Liver (tissue), 9 donors: ENCODE measurements around the gene PCBD1. TPM values are rescaled to one million over a fixed set of nuclear protein-coding genes. Genes with fewer than 3 reads are reported as not detected.

ENCODE experiments used
- DNase-seq: peaks from one replicate; pipeline ENCODE4 v3.0.0-alpha.2; 2017; ENCODE audit warnings: low spot score
- H3K27ac ChIP-seq, 2 donors: one replicate each; pipeline ENCODE4 v1.7.0; 2013; ENCODE audit warnings: inconsistent platforms in 2 of 2, low read length in 2 of 2, control low read depth in 1 of 2, low read depth in 1 of 2, mild to moderate bottlenecking in 1 of 2
- H3K27me3 ChIP-seq, 4 donors: one replicate each; pipeline versions ENCODE4 v1.6.1 to v1.7.0; 2013; ENCODE audit warnings: low read length in 3 of 4, inconsistent platforms in 1 of 4, mild to moderate bottlenecking in 1 of 4, moderate library complexity in 1 of 4; ENCODE audit not compliant: control insufficient read depth in 4 of 4, insufficient read depth in 4 of 4
- H3K36me3 ChIP-seq, 4 donors: one replicate each; pipeline versions ENCODE4 v1.6.1 to v1.7.0; 2013; ENCODE audit warnings: low read length in 3 of 4, mild to moderate bottlenecking in 3 of 4, low read depth in 1 of 4, moderate library complexity in 1 of 4; ENCODE audit not compliant: control insufficient read depth in 4 of 4, insufficient read depth in 3 of 4
- H3K4me1 ChIP-seq, 4 donors: one replicate each; pipeline versions ENCODE4 v1.6.1 to v1.7.0; 2013; ENCODE audit warnings: low read length in 3 of 4, mild to moderate bottlenecking in 3 of 4, moderate library complexity in 1 of 4; ENCODE audit not compliant: control insufficient read depth in 4 of 4, insufficient read depth in 4 of 4
- H3K4me3 ChIP-seq, 3 donors: one replicate each; pipeline versions ENCODE4 v1.6.1 to v1.7.0; 2013; ENCODE audit warnings: low read length in 3 of 3, control low read depth in 1 of 3, low read depth in 1 of 3, mild to moderate bottlenecking in 1 of 3
- H3K9ac ChIP-seq, 2 donors: one replicate each; pipeline ENCODE4 v1.7.0; 2013; ENCODE audit warnings: low read length in 2 of 2, mild to moderate bottlenecking in 2 of 2, moderate library complexity in 2 of 2, control low read depth in 1 of 2, low read depth in 1 of 2
- H3K9me3 ChIP-seq, 4 donors: one replicate each; pipeline versions ENCODE4 v1.6.1 to v1.7.0; 2013; ENCODE audit warnings: low read length in 3 of 4; ENCODE audit not compliant: control insufficient read depth in 4 of 4
- CTCF ChIP-seq: fragments of 150-350 bp; IDR thresholded peaks from 2 replicates; pipeline ENCODE4 v1.5.1; 2017; ENCODE audit warnings: improper control_type of control experiment, low read depth, low read length; ENCODE audit not compliant: missing input control
- FOXA2 ChIP-seq: IDR thresholded peaks from 2 replicates; pipeline ENCODE4 v1.6.1; 2016; ENCODE audit warnings: antibody characterized with exemption
- GABPA ChIP-seq, 2 donors: IDR thresholded peaks in 1 of 2; conservative IDR thresholded peaks in 1 of 2; 2 replicates each; pipeline ENCODE4 v1.6.1; 2016; ENCODE audit warnings: antibody characterized with exemption in 2 of 2, mild to moderate bottlenecking in 1 of 2, moderate library complexity in 1 of 2
- HNF4A ChIP-seq, 2 donors: conservative IDR thresholded peaks; 2 replicates each; pipeline ENCODE4 v1.6.1; 2016; ENCODE audit warnings: antibody characterized with exemption in 2 of 2, mild to moderate bottlenecking in 2 of 2
- HNF4G ChIP-seq: IDR thresholded peaks from 2 replicates; pipeline ENCODE4 v1.6.1; 2016; ENCODE audit warnings: antibody characterized with exemption
- RAD21 ChIP-seq, 2 donors: IDR thresholded peaks; 2 replicates each; pipeline ENCODE4 v1.6.1; 2016; ENCODE audit warnings: antibody characterized with exemption in 2 of 2, mild to moderate bottlenecking in 2 of 2
- REST ChIP-seq: IDR thresholded peaks from 2 replicates; pipeline ENCODE4 v1.6.1; 2016; ENCODE audit warnings: antibody characterized with exemption, mild to moderate bottlenecking
- RXRA ChIP-seq, 2 donors: IDR thresholded peaks; 2 replicates each; pipeline ENCODE4 v1.6.1; 2017 to 2018; ENCODE audit warnings: antibody characterized with exemption in 2 of 2, mild to moderate bottlenecking in 1 of 2
- SP1 ChIP-seq: IDR thresholded peaks from 2 replicates; pipeline ENCODE4 v1.6.1; 2018; ENCODE audit warnings: antibody characterized with exemption, mild to moderate bottlenecking
- TAF1 ChIP-seq: conservative IDR thresholded peaks from 2 replicates; pipeline ENCODE4 v1.6.1; 2016; ENCODE audit warnings: antibody characterized with exemption, mild to moderate bottlenecking
- YY1 ChIP-seq: IDR thresholded peaks from 2 replicates; pipeline ENCODE4 v1.6.1; 2016; ENCODE audit warnings: antibody characterized with exemption, mild to moderate bottlenecking
- ZBTB33 ChIP-seq: IDR thresholded peaks from 2 replicates; pipeline ENCODE4 v1.6.1; 2016; ENCODE audit warnings: antibody characterized with exemption
- WGBS: extraction: QIAGEN DNeasy Blood & Tissue Kit; methylation state at CpG from one replicate; pipeline ENCODE4 v1.1.7; 2013; 5-methylcytosine and 5-hydroxymethylcytosine counted together
- polyA plus RNA-seq, 2 donors: library from polyadenylated mRNA; stranded (reverse) in 1 of 2; unstranded in 1 of 2; fragments of 200-250 nt in 1 of 2; fragments of >200 nt in 1 of 2; fragmentation: Nextera tagmentation in 1 of 2; extraction: Ambion mirVana in 1 of 2; gene quantifications; one replicate each; pipeline versions ENCODE4 v1.2.1 to v1.2.3, GENCODE V29; 2013 to 2015
- total RNA-seq, 2 donors: library from RNA; depleted of rRNA; stranded (reverse); fragments of >200 nt; gene quantifications; one replicate each; pipeline ENCODE4 v1.2.3, GENCODE V29; 2014
- TF ChIP-seq, protein P1 (sequence below): IDR thresholded peaks from 2 replicates; pipeline ENCODE4 v1.6.1; 2016; ENCODE audit warnings: antibody characterized with exemption
- donor health status: healthy.
- donor health status: healthy.
- donor health status: healthy.
- donor health status: healthy.
- donor health status: healthy.

The PCBD1 gene
- total and polyA plus RNA-seq, 4 donors, result 72.0 to 458 (median 171) TPM

- H3K27ac ChIP-seq, result no peak overlapping the region
- H3K4me1 ChIP-seq, result no peaks in the 10 kb centered on the region
- WGBS, result 80% methylated on average over 18 of the region's 18 CpGs
- no peaks in the 10 kb centered on the region for H3K36me3 ChIP-seq
- TF ChIP-seq TAF1 (no peak), REST (no peak)
- DNase-seq, result no peak
- no peaks in the 10 kb centered on the region for H3K27me3 ChIP-seq
- no peaks in the 10 kb centered on the region for H3K9me3 ChIP-seq
- no peak overlapping the region for H3K4me3 ChIP-seq
- no peak overlapping the region for H3K9ac ChIP-seq
These were observed 38.0 kb upstream of the PCBD1 start for GRCh38 chr10:70926226-70927000.

DNA sequence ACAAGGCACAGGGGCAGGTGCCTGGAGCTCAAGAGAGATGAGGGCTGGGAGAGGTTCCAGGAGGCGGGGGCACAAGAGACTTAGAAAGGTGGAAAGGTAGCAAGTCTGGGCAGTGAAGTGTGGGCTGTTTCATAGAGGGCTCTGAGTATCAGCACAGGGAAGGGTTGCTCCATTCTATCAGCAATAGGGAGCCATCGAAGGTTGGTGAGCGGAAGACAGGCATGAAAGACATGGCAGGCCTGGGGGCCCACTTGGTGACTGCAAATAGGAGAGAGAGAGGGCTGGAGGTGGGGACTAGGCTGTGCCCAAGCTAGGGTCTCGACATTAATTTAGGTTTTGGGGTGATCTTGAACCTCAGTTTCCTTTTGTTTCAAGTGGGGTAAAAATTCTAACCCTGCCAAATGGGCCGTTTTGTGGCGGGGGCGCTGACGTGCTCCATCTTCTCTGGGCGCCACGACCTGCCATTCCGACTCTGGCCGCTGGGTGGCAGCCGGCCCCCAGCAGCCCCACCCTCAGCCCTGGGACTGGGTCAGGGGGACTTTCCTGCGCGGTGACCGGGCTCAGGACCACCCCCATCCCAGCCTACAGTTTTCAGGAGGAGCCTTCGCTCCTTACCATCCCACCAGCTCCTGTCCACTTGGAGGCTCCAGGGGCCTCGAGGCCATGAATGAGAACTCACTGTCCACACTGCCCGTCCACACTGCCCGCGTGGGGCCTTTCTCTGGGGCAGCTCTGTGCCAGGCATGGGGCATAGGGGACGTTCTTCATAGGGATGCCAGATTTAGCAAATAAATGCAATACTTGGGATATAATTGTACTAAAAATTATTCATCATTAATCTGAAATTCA, 37.2 kb upstream of the PCBD1 start:
- TF ChIP-seq REST (no peak), FOXA2 (no peak), CTCF (peak; percentile 71), ZBTB33 (no peak), HNF4A (conservative IDR thresholded peaks at IDR 0.05) (no peak), HNF4G (no peak), YY1 (no peak), SP1 (no peak), GABPA (IDR thresholded peaks at IDR 0.05 in 1 of 2, conservative IDR thresholded peaks at IDR 0.05 in 1 of 2) (no peak), RAD21 (IDR thresholded peaks at IDR 0.05) (peak; percentile 81 to 88), RXRA (IDR thresholded peaks at IDR 0.05) (no peak)
- TF ChIP-seq, protein P1, sequence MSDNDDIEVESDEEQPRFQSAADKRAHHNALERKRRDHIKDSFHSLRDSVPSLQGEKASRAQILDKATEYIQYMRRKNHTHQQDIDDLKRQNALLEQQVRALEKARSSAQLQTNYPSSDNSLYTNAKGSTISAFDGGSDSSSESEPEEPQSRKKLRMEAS, result no peak
- DNase-seq, result peak; percentile 66
- 26% methylated on average over 22 of the region's 22 CpGs for WGBS
- Histone ChIP-seq H3K4me3 (no peak overlapping the region), H3K4me1 (no peaks in the 10 kb centered on the region), H3K27ac (no peak overlapping the region), H3K9ac (no peak overlapping the region), H3K9me3 (no peaks in the 10 kb centered on the region), H3K36me3 (no peaks in the 10 kb centered on the region), H3K27me3 (no peaks in the 10 kb centered on the region)
